ENCODE data around the gene EFCAB12.
"Not testable (repeated sequence)": the region's sequence is repeated elsewhere in the genome, so short reads cannot be mapped to it uniquely, and the experiment has no call there.

EFCAB12 gene

GRCh38 chr3:129391583-129391982 is 36.9 kb downstream of the EFCAB12 start:
- FAIRE-seq, result not testable (repeated sequence)

DNA sequence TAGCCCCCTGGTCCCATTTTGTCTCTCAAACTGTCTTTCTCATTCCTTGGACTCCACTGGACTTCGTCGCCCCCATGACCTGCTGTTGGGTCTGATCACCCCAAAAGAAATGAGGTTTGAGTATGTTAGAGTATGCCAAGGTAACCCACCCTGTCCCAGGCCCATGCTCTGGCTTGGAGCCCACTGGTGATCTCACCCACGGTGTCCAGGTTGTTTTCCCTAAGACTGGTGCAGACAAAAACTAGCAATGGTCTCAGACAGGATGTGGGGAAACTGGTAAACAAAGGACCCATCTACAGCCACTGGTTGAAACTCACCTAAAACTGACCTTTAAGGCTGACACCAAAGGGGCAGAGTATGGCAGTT is 38.9 kb downstream of the EFCAB12 start:
- no peak for FAIRE-seq

DNA sequence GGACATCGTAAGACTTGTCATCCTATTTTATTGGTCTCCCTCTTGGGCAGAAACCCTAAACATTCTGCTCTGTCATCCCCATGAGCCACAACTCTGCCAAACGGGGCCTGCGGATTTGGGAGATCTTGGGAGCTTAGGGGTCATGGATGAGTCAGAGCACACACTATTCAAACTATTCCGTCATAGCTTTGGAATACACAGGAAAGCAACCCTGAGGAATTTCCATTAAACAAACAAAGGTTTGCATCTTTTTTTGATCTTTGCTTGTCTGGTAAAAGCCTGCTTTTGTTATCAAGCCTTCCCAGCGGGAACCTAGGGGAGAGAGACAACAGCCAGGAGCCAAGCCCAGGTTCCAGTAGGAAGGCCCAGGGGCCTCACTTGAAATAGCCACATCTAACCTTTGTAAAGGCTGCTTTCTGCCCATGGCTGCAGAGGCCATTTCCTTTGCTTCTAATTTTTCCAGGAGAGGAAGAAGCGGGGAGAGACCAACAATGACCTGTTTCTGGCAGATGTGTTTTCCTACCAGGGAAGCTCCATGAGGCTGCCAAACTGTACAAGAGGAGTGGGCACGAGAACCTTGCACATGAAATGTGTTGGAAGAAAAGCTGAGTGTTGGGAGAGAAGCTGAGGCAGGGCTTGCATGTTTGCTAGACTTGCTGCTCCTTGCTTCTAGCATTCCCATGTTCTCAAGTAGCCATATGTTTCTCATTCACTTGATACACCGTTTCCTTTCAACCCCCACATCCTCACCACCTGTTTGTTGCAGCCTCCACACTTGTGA is 39.5 kb downstream of the EFCAB12 start:
- not testable (repeated sequence) for FAIRE-seq

DNA sequence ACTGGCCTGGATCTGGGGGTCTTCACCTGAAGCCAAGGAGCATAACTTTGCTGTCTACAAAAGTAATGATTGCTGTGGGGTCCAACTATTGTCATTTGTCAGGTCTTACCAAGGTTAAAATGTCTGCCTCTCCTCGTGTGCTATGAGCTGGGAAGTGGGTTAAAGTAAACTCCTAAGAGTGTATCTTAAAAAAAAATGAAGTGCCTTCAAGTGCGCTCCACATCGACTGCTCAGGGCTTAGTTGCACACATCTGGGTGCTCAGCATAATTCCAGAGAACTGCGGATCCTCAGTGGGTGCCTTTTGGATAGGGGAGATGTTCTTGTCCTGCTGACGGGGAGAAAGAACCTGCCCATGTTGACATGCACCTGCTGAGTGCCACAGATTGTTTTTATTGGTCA is 40.9 kb downstream of the EFCAB12 start:
- FAIRE-seq, result no peak

- FAIRE-seq, result no peak
Observed at GRCh38 chr3:129386984-129387383, 41.5 kb downstream of the EFCAB12 start.

- FAIRE-seq, result not testable (repeated sequence)
Observed at GRCh38 chr3:129385507-129385906, 42.9 kb downstream of the EFCAB12 start.

DNA sequence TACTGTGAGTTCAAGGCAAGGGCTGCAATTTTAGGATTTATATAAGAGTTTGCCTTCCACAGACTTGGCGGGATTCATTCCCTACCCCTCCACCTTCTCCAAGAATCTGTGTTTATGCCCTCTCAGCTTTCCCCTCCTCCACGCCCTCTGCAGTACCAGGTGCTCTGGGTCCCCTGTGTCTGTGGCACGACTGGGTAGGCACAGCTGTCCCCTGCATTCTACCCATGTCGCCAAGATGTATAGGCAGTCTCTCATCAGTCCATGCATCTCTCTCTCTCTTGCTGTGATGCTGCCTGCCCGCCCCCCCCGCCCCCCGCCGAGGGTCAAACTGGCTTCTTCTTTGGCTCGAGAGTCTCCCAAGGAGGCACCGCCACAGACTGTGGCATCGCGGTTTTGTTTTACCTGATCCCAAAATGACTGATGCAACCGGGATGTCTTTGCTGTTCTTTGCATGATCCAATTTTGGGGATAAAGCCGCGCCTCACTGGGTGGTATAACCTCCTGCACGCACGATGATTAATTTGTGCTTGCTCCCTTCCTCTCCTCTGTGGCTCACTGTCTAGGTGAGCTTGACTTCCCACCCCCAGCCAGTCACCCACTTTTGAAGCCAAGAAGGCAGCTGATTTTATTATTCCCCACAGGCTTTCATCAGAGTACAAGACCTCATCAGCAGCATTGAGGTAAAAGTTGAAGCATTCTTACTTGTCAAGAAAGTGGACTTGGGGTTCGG is 43.7 kb downstream of the EFCAB12 start:
- no peak for FAIRE-seq

DNA sequence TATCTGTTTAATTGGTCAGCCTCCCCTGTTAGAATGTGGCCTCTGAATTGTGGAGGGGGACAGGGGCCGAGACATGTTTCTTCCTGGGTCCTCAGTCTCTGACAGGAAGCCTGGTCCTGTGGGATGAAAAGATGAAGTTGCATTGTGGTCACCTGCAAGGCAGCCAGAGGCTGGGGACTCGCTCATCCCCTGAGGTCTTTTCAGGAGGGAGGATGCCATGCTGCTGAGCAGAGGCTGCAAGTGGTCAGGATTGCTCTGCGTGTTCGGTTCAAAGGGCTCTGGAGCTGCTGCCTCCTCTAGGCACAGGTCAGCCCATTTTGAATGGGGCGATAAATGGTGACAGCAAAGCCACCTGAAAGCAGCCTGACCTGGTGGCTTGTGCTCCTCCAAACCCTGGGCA is 44.3 kb downstream of the EFCAB12 start:
- not testable (repeated sequence) for FAIRE-seq

DNA sequence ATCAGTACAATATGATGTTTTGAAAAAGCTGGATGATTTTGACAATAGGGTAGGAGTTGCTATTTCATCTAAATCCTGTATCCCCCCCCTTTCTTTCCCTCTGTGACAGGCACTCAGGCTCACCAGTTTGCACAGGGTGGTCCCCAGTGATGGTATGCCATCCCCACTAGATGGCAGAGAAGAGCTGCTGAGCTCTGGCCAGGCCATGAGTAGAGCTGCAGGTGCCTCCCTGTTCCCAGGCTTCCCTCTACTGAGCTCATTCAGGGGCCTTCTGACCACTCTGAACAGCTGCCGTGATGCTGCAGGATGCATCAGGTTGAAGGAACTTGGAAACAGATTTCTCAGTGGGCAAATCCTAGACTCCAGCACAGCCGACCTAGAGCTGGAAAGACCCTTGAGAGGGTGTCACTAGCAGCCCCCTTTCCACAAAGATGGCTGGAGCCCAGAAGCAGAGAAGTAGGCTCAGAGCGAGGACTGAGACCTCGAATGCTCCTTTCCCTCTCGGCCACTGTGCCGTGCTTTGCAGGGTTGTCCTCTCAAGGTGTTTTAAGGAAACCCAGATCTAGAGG is 45.1 kb downstream of the EFCAB12 start:
- no peak for FAIRE-seq

- no peak for FAIRE-seq
Observed at GRCh38 chr3:129382366-129382765, 46.1 kb downstream of the EFCAB12 start.

GRCh38 chr3:129379582-129380358 is 48.7 kb downstream of the EFCAB12 start:
- no peak for FAIRE-seq

- FAIRE-seq, result no peak
Observed at GRCh38 chr3:129378949-129379348, 49.5 kb downstream of the EFCAB12 start.

DNA sequence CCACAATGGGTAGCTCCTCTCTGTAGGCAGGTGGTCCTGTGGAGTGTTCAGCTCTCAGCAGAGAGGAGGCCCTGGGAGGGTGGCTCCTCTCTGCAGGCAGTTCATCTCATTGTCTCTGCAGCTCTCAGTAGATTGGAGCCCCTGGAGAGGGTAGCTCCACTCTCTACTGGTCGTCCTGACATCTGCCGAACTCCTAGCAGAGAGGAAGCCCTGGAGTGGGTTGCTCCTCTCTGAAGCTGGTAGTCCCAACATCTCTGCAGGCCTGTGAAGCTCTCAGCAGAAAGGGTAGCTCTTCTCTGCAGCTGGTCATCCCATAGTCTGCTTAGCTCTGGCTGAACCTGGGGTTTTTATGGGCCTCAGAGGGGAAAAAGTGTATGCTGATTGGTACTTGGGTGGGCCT is 50.8 kb downstream of the EFCAB12 start:
- no peak for FAIRE-seq

GRCh38 chr3:129375099-129375498 is 53.3 kb downstream of the EFCAB12 start:
- FAIRE-seq, result no peak

DNA sequence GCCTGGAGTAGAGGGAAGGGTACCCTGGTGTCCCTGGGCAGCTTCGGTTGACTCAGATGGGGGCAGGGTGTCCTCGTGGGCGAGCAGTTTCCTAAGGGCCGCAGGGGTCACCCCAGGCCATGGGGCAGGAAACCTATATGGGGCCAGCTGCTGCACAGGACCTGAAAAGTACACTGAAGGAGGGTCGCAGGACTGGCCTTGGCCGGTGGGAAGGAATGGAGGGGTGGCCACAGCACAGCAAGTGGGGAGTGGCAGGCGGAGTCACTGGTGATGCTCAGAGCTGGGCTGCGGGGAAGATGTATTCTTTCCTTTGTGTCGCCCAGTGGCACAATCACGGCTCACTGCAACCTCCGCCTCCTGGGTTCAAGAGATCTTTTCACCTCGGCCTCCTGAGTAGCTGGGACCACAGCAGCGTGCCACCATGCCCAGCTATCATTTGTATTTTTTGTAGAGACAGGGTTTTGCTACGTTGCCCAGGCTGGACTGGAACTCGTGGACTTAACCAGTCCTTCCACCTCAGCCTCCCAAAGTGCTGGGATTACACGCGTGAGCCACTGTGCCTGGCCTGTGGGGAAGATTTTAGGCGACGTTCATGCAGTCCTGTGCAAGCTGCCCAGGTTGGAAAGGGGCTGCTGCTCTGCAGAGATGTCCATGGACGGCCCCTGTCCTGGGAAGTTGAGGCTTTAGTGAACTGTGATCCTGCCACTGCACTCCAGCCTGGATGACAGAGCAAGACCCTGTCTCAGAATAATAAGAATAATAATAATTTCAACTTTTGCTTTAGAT is 57.2 kb downstream of the EFCAB12 start:
- no peak for FAIRE-seq

- no peak for FAIRE-seq
Observed at GRCh38 chr3:129370248-129370964, 58.0 kb downstream of the EFCAB12 start.

DNA sequence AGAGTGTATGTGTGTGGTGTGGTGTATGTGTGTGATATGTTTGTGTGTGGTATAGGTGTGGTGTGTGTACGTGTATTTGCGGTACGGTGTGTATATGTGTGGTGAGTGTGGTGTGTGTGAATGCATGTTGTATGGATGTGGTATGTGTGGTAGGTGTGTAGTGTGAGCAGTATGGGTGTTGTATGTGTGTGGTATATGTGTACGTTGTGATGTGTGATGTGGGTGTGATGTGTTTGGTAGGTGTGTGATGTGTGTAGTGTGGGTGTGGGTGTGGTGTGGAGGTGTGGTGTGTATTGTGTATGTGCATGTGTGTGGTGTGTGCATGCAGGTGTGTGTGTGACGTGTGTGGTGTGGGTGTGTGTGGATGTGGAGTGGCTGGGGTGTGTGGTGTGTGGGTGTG is 58.7 kb downstream of the EFCAB12 start:
- FAIRE-seq, result no peak

DNA sequence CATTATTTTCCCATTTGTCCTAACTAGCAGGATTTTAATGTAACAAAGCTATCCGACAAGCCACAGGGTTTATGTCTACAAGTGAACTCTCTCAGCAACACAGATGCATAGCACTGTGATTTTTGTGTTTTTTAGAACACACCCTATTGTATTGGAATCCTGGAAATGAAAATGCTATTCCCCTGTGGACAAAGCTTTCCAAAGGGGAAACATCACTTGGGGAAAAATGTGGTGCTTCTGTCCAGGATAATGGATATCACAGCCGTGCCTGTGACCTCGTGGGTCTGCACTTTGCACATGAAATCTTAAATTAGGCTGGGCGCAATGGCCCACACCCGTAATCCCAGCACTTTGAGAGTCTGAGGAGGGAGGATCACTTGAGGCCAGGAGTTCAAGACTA is 60.6 kb downstream of the EFCAB12 start:
- FAIRE-seq, result no peak

GRCh38 chr3:129366312-129366831 is 62.1 kb downstream of the EFCAB12 start:
- no peak for FAIRE-seq

- no peak for FAIRE-seq
Observed at GRCh38 chr3:129365296-129366136, 62.9 kb downstream of the EFCAB12 start.

- not testable (repeated sequence) for FAIRE-seq
Observed at GRCh38 chr3:129364811-129365210, 63.6 kb downstream of the EFCAB12 start.

All from A204.1 (cell line).